T-cell (primary cell): ENCODE data around the gene RAB11FIP5. TPM values are rescaled to one million over a fixed set of nuclear protein-coding genes. Genes with fewer than 3 reads are reported as not detected.

Source experiments
- ATAC-seq, 4 experiments: fragments of 200-7000 bp in 3 of 4; fragments of 150-1000 bp in 1 of 4; cut with Tn5 transposase; replicated peaks in 1 of 4; 1 replicate in 3 of 4; 2 replicates in 1 of 4; pipeline ENCODE4 v1.10.0; 2021; ENCODE audit warnings: moderate library complexity in 3 of 4, mild to moderate bottlenecking in 2 of 4, moderate number of reproducible peaks in 1 of 4
- CTCF ChIA-PET, 2 donors: fragments of 300-600 bp; sonication (Branson Sonifier 250); formaldehyde crosslinking; loops; one replicate each; lab custom pipeline; 2022; ENCODE audit warnings: antibody characterized with exemption in 2 of 2; lab: Charles Lee
- POLR2A ChIA-PET, 2 donors: fragments of 300-600 bp; sonication (Branson Sonifier 250); formaldehyde crosslinking; loops; one replicate each; lab custom pipeline; 2022; ENCODE audit warnings: antibody characterized with exemption in 2 of 2; lab: Charles Lee
- DNase-seq, 35 experiments: peaks; one replicate each; pipeline versions ENCODE4 v3.0.0 to v3.0.0-alpha.2; 2013 to 2023
- H3K27ac ChIP-seq: one replicate; pipeline ENCODE4 v1.5.1; 2013; ENCODE audit warnings: low read length
- H3K27me3 ChIP-seq, 2 experiments: replicated peaks in 1 of 2; 1 replicate in 1 of 2; 2 replicates in 1 of 2; pipeline versions ENCODE4 v1.6.1 to v1.7.0; 2013; ENCODE audit warnings: low read length in 1 of 2, mixed read lengths in 1 of 2; ENCODE audit not compliant: control insufficient read depth in 2 of 2, insufficient read depth in 2 of 2; ENCODE audit errors: extremely low read depth in 1 of 2
- H3K36me3 ChIP-seq, 2 donors: 1 replicate in 1 of 2; 2 replicates in 1 of 2; pipeline versions ENCODE4 v1.6.1 to v1.7.0; 2013; ENCODE audit warnings: low read length in 1 of 2; ENCODE audit not compliant: control insufficient read depth in 2 of 2, insufficient read depth in 1 of 2; ENCODE audit errors: extremely low read depth in 1 of 2
- H3K4me1 ChIP-seq, 2 experiments: 1 replicate in 1 of 2; 2 replicates in 1 of 2; pipeline versions ENCODE4 v1.6.1 to v1.7.0; 2013; ENCODE audit warnings: low read length in 2 of 2, mixed read lengths in 1 of 2; ENCODE audit not compliant: insufficient read depth in 2 of 2, control insufficient read depth in 1 of 2; ENCODE audit errors: extremely low read depth in 1 of 2
- H3K4me3 ChIP-seq, 2 donors: 1 replicate in 1 of 2; 2 replicates in 1 of 2; pipeline versions ENCODE4 v1.5.1 to v1.7.0; 2013; ENCODE audit warnings: mild to moderate bottlenecking in 2 of 2, low read length in 1 of 2, moderate library complexity in 1 of 2; ENCODE audit not compliant: control insufficient read depth in 1 of 2; ENCODE audit errors: extremely low read depth in 1 of 2
- H3K9me3 ChIP-seq: 2 replicates; pipeline ENCODE4 v1.7.0; 2013
- H3K27ac Mint-ChIP-seq, 2 donors: one replicate each; pipeline ENCODE4 v1.8.0; 2020 to 2021; ENCODE audit warnings: mild to moderate bottlenecking in 2 of 2, mixed read lengths in 2 of 2
- H3K27me3 Mint-ChIP-seq, 2 donors: one replicate each; pipeline ENCODE4 v1.8.0; 2021 to 2022; ENCODE audit warnings: mixed read lengths in 2 of 2
- H3K36me3 Mint-ChIP-seq: one replicate; pipeline ENCODE4 v1.8.0; 2021; ENCODE audit warnings: mixed read lengths
- H3K4me1 Mint-ChIP-seq, 3 donors: one replicate each; pipeline ENCODE4 v1.8.0; 2020 to 2022; ENCODE audit warnings: mixed read lengths in 3 of 3, mild to moderate bottlenecking in 1 of 3
- H3K4me3 Mint-ChIP-seq, 3 donors: one replicate each; pipeline ENCODE4 v1.8.0; 2020 to 2022; ENCODE audit warnings: mild to moderate bottlenecking in 3 of 3, mixed read lengths in 3 of 3, moderate library complexity in 3 of 3
- H3K9me3 Mint-ChIP-seq, 3 donors: one replicate each; pipeline ENCODE4 v1.8.0; 2020 to 2022; ENCODE audit warnings: mixed read lengths in 3 of 3
- WGBS: methylation state at CpG from one replicate; pipeline ENCODE4 v1.1.5; 2013; ENCODE audit warnings: missing lambda C conversion rate; ENCODE audit not compliant: insufficient coverage; 5-methylcytosine and 5-hydroxymethylcytosine counted together
- total RNA-seq, 35 experiments: library from RNA in 6 of 35; stranded (reverse) in 6 of 35; fragments of 120-200 nt in 1 of 35; gene quantifications; one replicate each; pipeline versions ENCODE4 v1.2.1 to v1.2.4 and lab custom pipeline; 2013 to 2026

RAB11FIP5 gene
- total RNA-seq, 5 donors from 2014 or later (not counting 1 experiment from before 2014, with no cell fraction given) = 7.9 to 15.2 (median 11.0) TPM

DNA sequence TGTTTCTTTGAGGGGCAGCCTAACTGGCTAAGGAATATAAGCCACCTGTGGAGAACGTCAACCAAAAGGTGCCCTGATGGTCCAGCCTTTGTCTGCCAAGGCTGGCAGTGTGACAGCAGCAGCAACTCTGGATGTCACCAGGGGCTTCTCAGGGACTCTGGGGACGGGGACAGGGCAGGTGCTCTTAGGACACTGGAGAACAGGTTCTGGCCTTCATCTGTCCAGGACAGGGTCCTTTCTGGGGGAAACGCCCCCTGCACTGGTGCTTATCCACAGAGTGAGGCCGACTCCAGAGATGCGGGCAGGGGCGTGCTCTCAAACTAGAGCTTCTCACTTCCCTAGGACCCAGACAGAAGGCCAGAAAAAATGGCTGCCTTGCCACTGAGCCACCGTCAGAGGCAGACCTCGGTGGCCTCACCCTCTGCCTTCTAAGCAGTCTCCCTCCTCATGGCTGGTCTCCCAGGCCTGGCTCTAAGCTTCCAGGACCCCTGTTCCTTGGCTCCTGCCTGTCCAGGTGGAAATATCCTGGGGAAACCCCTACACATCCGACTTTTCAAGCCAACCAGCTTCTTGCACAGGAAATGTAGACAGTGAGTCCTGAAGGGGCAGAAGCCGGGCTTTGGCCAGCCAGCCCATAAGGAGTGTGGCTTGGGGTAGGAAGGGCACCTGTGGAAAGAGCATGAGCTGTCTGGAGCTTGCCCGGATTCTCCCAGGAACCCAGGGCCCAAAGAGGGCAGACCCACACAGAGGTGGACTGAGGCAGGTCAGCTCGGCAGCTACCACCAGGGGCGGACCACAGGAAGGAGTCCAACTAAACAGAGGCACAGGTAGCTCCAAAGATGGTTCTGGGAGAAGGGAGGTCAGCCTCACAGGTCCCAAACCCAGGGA, 30.0 kb downstream of the RAB11FIP5 start:
- Histone ChIP-seq H3K36me3 (no peaks in the 10 kb centered on the region), H3K27ac (no peak overlapping the region), H3K4me1 (peaks cover 0 to 7% of the 10 kb centered on the region in 2 experiments), H3K4me3 (no peak overlapping the region), H3K27me3 (peaks cover 0 to 13% of the 10 kb centered on the region in 2 experiments), H3K9me3 (no peaks in the 10 kb centered on the region)
- H3K4me1 Mint-ChIP-seq = peaks cover 0 to 8% (median 2%) of the 10 kb centered on the region in 3 donors
- POLR2A ChIA-PET = no interaction called here
- DNase-seq (no peak), ATAC-seq (no peak)
- CTCF ChIA-PET = interaction anchor here (0.6 kb wide), 2 partner anchors 88 to 95 kb away, joined by 3 read pairs; no protein-coding TSS in a partner anchor
- 78% methylated on average over 10 of the region's 13 CpGs for WGBS
- no peaks in the 10 kb centered on the region for H3K27me3 Mint-ChIP-seq
- H3K36me3 Mint-ChIP-seq = peaks cover 4% of the 10 kb centered on the region
- no peaks in the 10 kb centered on the region for H3K9me3 Mint-ChIP-seq
- H3K27ac Mint-ChIP-seq = no peak overlapping the region
- no peak overlapping the region for H3K4me3 Mint-ChIP-seq

DNA sequence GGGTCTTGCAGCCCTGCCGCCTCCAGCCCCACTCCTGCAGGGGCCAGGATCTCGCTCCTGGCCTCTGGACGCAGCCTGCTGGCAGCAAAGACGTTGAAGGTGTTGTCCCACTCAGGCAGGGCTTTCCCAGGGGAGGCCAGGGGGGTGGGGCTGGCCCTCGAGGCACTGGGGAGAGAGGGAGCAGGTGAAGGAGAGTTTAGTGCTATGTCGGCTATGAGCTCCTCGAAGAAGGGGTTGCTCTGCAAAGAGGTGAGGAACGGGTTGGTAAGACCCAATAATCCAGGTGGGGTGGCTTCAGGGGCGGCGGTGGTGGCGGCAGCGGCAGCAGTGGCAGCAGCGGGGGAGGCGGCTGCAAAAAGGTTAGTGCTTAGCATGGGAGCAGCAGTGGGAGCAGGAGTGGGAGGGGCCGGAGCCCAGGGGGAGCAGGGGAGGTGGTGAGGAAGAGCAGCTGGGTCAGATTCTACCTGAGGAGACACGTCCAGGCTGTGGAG, 31.5 kb downstream of the RAB11FIP5 start:
- Histone ChIP-seq H3K27me3 (peaks cover 0 to 13% of the 10 kb centered on the region in 2 experiments), H3K4me1 (peaks cover 0 to 7% of the 10 kb centered on the region in 2 experiments), H3K27ac (no peak overlapping the region), H3K36me3 (no peaks in the 10 kb centered on the region), H3K9me3 (no peaks in the 10 kb centered on the region), H3K4me3 (no peak overlapping the region)
- 89% methylated on average over 15 of the region's 16 CpGs for WGBS
- Mint-ChIP-seq H3K4me3 (no peak overlapping the region), H3K27ac (no peak overlapping the region), H3K9me3 (no peaks in the 10 kb centered on the region), H3K27me3 (no peaks in the 10 kb centered on the region), H3K36me3 (peaks cover 4% of the 10 kb centered on the region), H3K4me1 (peaks cover 0 to 8% (median 2%) of the 10 kb centered on the region in 3 donors)
- ChIA-PET CTCF (interaction anchor here in 1 of 2 donors (0.6 kb wide), 1 partner anchor 154 kb away, joined by 4 read pairs; no protein-coding TSS in a partner anchor), POLR2A (no interaction called here)
- DNase-seq = no peak
- ATAC-seq = no peak

DNA sequence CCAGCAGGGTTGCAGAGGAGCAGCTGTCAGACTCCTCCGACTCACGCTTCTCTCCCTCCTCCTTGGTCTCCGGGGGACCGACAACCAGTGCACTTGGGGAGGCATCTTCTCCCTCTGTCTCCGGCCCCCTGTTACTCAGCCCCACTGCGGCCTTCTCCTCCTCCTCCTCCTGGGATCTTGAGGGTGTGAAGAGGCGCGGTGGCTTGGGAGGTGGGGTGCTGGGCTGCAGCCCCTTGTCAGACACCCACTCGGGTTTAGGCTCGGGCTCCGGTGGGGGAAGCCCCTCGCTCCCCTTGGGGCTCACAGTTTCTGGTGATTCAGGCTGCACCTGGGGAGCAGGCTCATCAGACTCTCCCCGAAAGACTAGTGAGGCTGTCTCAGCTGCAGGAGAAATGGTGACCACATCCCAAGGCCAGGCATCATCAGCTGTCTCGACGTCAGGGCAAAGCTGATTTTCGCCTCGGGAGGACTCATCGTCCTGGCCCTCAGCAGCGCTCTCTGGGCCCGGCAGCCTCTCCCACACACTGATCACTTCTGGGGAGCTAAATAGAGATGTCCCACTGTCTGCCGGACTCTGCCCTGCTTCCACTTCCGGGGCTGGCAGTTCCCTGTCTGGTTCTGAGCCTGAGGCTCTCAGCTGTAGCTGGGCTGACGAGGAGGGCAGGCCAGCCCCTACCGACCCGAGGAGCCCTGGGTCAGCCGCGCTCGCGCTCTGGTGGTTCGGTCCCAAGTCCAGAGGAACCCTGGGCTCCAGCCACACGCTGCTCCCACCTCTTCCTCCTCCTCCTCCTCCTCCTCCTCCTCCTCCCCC, 32.2 kb downstream of the RAB11FIP5 start:
- 90% methylated on average over 19 of the region's 31 CpGs for WGBS
- H3K27ac ChIP-seq = no peak overlapping the region
- POLR2A ChIA-PET = no interaction called here
- H3K27me3 ChIP-seq = peaks cover 0 to 13% of the 10 kb centered on the region in 2 experiments
- no peaks in the 10 kb centered on the region for H3K36me3 ChIP-seq
- Mint-ChIP-seq H3K27ac (no peak overlapping the region), H3K36me3 (peaks cover 4% of the 10 kb centered on the region), H3K27me3 (no peaks in the 10 kb centered on the region), H3K9me3 (no peaks in the 10 kb centered on the region), H3K4me1 (peaks cover 0 to 3% (median under 1%) of the 10 kb centered on the region in 3 donors), H3K4me3 (no peak overlapping the region)
- H3K4me3 ChIP-seq = no peak overlapping the region
- DNase-seq = no peak
- no peaks in the 10 kb centered on the region for H3K9me3 ChIP-seq
- CTCF ChIA-PET = no interaction called here
- no peak for ATAC-seq
- peaks cover 0 to 3% of the 10 kb centered on the region in 2 experiments for H3K4me1 ChIP-seq

DNA sequence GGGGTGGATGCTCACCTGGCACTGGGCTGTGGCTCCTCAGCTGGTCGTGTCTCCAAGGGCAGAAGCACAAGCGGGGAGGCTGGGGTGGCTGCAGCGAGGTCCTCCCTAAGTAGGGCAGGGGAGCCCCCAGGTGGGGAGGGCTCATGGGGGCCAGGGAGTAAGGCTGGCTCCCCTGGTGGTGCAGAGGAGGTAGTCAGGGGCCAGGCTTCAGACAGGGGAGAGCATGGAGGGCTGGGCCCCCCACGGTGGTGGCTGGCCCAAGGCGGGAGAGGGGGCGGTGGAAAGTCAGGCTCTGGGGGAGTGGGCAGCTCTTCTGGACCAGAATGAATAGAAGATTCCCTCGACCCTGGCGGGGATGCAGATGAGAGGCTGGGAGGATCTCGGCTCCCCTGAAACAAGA, 33.1 kb downstream of the RAB11FIP5 start:
- Mint-ChIP-seq H3K27ac (no peak overlapping the region), H3K27me3 (no peaks in the 10 kb centered on the region), H3K36me3 (peaks cover 4% of the 10 kb centered on the region), H3K4me3 (no peak overlapping the region), H3K4me1 (no peaks in the 10 kb centered on the region), H3K9me3 (no peaks in the 10 kb centered on the region)
- no peaks in the 10 kb centered on the region for H3K36me3 ChIP-seq
- DNase-seq = no peak
- no peak overlapping the region for H3K27ac ChIP-seq
- no peak overlapping the region for H3K4me3 ChIP-seq
- H3K27me3 ChIP-seq = peaks cover 0 to 9% of the 10 kb centered on the region in 2 experiments
- POLR2A ChIA-PET = no interaction called here
- no peak for ATAC-seq
- no peaks in the 10 kb centered on the region for H3K4me1 ChIP-seq
- no peaks in the 10 kb centered on the region for H3K9me3 ChIP-seq
- 89% methylated on average over 3 of the region's 9 CpGs for WGBS
- CTCF ChIA-PET = no interaction called here

DNA sequence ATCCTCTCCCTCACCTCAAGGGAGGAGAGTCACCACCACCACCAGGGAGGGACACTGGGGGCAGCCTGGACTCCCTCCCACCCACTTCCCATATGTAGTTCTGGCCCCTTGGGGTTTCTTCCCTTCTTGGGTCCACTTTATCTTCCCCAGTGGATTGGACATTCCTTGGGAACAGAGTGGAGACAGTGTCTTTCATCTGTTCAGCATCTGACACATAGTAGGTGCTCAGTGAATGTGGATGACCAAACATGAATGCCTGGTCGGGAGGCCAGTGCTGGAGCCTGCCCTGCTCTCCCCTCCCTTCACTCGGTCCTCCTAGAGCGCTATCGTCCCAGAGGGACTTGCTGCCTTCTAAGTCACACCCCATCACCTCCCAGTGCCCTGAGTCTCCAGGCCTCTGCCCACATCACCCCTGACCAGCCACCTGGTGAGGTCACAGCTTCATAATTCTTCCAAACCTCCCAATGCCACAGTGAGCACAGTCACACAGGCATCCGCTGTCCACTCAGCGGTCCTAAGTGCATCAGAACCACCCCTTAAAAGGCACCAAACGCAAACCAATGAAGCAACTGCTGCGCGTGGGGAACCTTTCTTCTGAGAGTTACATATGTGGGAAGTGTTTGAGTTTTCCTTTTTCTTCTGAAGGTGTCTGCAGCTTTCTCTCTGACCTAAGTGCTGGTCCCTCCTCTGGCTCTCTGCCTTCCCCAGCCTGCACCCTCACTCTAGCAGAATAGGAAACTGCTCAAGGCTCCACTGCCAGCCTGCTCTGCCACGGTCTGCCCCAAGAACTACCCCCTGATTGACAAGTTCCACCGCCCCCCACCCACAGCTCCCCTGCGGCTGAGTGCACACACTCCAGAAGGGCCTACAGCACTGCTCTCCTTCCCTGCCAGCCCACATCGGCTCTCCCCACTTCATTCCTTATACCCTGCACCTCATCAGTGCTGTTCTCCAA, 34.0 kb downstream of the RAB11FIP5 start:
- H3K36me3 Mint-ChIP-seq = no peaks in the 10 kb centered on the region
- Histone ChIP-seq H3K9me3 (no peaks in the 10 kb centered on the region), H3K4me3 (no peak overlapping the region), H3K4me1 (no peaks in the 10 kb centered on the region), H3K27ac (no peak overlapping the region), H3K27me3 (peaks cover 0 to 9% of the 10 kb centered on the region in 2 experiments), H3K36me3 (no peaks in the 10 kb centered on the region)
- CTCF ChIA-PET = no interaction called here
- no peak overlapping the region for H3K27ac Mint-ChIP-seq
- DNase-seq (no peak), ATAC-seq (no peak)
- no peaks in the 10 kb centered on the region for H3K9me3 Mint-ChIP-seq
- no peaks in the 10 kb centered on the region for H3K4me1 Mint-ChIP-seq
- POLR2A ChIA-PET = no interaction called here
- H3K27me3 Mint-ChIP-seq = no peaks in the 10 kb centered on the region
- no peak overlapping the region for H3K4me3 Mint-ChIP-seq
- WGBS = 85% methylated on average over 8 of the region's 13 CpGs
